ENCODE results near the gene CFAP70.

DNA sequence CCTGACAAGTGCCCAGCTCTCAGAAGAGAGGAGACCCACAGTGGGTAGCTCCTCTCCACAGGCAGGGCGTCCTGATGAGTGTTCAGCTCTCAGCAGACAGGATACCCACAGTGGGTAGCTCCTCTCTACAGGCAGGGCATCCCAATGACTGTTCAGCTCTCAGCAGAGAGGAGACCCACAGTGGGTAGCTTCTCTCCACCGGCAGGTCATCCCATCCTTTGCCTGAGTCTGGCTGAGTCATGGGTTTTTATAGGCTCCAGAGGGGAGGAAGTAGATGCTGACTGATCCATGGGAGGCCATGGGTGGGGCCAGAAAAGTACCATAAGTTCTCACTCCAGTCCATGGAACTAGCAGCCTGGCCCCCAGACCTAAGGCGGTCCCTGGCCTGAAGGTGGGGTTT, 18.5 kb downstream of the CFAP70 start:
- TF ChIP-seq POLR2AphosphoS5 (IDR thresholded peaks at IDR 0.05): no peak
- TF ChIP-seq, protein P1, sequence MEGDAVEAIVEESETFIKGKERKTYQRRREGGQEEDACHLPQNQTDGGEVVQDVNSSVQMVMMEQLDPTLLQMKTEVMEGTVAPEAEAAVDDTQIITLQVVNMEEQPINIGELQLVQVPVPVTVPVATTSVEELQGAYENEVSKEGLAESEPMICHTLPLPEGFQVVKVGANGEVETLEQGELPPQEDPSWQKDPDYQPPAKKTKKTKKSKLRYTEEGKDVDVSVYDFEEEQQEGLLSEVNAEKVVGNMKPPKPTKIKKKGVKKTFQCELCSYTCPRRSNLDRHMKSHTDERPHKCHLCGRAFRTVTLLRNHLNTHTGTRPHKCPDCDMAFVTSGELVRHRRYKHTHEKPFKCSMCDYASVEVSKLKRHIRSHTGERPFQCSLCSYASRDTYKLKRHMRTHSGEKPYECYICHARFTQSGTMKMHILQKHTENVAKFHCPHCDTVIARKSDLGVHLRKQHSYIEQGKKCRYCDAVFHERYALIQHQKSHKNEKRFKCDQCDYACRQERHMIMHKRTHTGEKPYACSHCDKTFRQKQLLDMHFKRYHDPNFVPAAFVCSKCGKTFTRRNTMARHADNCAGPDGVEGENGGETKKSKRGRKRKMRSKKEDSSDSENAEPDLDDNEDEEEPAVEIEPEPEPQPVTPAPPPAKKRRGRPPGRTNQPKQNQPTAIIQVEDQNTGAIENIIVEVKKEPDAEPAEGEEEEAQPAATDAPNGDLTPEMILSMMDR (IDR thresholded peaks at IDR 0.05): no peak
